ENCODE data around the gene ITPR2.

GRCh38 chr12:26378711-26379110 is 454.3 kb downstream of the ITPR2 start:
- TF ChIP-seq CTCF (conservative IDR thresholded peaks at IDR 0.05; ENCODE audit: low read length) (no peak), EZH2phosphoT487 (IDR thresholded peaks at IDR 0.05; ENCODE audit: borderline replicate concordance) (no peak)

Measured in Loucy (cell line).